ENCODE measurements around the gene ANKRD52. TPM values are rescaled to one million over a fixed set of nuclear protein-coding genes. Genes with fewer than 3 reads are reported as not detected.
"Not testable (repeated sequence)": the region's sequence is repeated elsewhere in the genome, so short reads cannot be mapped to it uniquely, and the experiment has no call there.

The ANKRD52 gene
- total RNA-seq (2014; rRNA removed; shearing (Covaris generic)): 9.1 and 9.5 TPM in 2 replicates

- DNase-seq (ENCODE audit: low read depth): peak; percentile 88
Measured at GRCh38 chr12:56258068-56258819, at the start of gene ANKRD52. ANKRD52 (minus strand) TSS chr12:56258384; CDS start chr12:56258269, 115 bp downstream.

- DNase-seq (ENCODE audit: low read depth): no peak
Measured at GRCh38 chr12:56307221-56307965, 49.2 kb upstream of the ANKRD52 start.

DNA sequence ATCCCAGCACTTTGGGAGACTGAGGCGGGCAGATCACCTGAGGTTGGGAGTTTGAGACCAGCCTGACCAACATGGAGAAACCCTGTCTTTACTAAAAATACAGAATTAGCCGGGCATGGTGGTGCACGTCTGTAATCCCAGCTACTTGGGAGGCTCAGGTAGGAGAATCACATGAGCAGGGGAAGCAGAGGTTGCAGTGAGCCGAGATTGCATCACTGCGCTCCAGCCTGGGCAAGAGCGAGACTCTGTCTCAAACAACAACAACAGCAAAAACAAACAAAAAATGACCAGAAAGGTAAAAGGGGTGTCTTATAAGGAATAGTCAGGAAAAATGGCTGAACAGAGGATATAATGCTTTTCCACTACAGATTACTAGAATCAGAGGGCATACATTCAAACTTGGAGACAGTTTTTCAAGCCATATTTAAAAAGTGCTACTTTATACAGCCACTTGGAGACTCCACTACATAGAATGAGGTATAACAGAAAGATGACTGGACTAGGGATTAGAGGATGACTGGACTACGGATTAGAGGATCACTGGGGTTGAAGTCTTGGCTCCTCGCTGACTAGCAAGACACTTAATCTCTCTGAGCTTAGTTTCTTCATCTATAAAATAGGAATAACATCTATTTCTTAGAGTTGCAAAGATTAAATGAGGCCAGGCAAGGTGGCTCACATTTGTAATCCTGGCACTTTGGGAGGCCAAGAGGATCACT lies 46.8 kb upstream of the ANKRD52 start:
- DNase-seq (ENCODE audit: low read depth): no peak

GRCh38 chr12:56304276-56304675 lies 46.1 kb upstream of the ANKRD52 start:
- no peak for DNase-seq (ENCODE audit: low read depth)

DNA sequence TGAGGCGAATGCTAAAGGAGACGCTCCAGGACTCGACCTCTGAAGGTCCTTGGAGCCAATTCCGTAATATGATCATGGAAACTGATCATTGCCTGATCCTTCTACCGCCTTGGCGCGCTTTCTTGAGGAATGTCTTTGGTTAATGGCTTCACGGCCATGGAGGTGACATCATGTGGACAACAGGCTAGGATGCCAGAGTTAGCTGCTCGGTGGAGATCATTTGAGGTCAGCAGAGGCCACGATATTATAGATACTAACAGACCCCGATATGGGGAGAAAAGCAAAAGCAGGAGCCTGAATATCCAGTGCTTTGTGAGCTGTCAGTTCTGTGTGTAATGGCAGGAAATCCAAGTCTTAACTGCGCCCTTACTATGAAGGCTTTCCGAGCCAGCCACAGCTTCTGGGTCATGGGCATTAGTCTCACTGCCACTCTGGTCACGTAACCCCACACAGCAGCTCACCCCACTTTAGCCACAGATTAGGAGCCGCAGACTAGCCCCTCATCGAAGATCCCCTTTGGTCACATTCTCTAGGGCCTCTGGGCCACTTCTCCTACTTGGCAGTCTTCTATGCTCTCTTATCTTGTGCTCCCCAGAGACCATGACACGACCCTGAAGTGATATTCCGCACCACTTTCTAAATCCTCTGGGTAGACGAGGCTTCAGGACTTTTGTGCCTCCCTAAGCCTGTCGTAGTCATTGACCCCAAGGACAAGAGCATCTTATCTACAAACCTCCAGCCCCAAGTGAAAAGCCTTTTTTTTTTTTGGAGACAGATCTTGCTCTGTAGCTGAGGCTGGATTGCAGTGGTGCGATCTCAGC lies 42.7 kb upstream of the ANKRD52 start:
- DNase-seq (ENCODE audit: low read depth): no peak

GRCh38 chr12:56299853-56300643 lies 41.9 kb upstream of the ANKRD52 start, which contains the start of gene CS:
CS (minus strand) TSS chr12:56300330; CDS start chr12:56300201, 129 bp downstream.
- peak; percentile 99 for DNase-seq (ENCODE audit: low read depth)

GRCh38 chr12:56299308-56299852 lies 41.2 kb upstream of the ANKRD52 start:
- no peak for DNase-seq (ENCODE audit: low read depth)

- DNase-seq (ENCODE audit: low read depth): no peak
Measured at GRCh38 chr12:56298828-56299227, 40.6 kb upstream of the ANKRD52 start.

DNA sequence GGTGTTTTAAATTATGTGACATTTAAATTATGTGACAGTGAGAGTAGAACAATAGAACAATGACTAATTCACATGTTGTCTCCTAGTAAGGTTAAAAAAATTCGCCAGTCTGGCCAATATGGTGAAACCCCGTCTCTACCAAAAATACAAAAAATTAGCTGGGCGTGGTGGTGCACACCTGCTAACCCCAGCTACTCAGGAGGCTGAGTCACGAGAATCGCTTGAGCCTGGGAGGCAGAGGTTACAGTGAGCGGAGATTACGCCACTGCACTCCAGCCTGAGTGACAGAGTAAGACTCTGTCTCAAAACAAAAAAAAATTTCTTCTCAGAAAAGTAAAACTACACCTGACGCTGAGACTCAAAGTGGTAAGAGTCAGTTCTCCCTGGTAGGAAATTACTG lies 39.2 kb upstream of the ANKRD52 start:
- no peak for DNase-seq (ENCODE audit: low read depth)

DNA sequence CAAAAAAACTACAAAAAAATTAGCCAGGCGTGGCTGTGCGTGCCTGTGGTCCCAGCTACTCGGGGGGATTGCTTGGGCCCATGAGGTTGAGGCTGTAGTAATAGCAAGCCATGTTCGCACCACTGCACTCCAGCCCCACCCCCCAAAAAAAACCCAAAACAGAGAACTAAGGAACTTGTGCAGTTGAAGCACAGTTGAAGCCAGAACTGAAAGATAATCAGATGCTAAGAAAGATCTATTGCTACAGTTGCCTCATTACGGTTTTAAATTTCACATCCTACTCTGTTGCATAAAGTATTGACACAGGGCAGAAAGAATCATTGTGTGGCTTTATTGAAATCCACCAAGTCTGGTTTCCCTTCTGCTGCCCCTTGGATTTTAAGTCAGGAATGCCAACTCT lies 38.1 kb upstream of the ANKRD52 start:
- DNase-seq (ENCODE audit: low read depth): no peak

DNA sequence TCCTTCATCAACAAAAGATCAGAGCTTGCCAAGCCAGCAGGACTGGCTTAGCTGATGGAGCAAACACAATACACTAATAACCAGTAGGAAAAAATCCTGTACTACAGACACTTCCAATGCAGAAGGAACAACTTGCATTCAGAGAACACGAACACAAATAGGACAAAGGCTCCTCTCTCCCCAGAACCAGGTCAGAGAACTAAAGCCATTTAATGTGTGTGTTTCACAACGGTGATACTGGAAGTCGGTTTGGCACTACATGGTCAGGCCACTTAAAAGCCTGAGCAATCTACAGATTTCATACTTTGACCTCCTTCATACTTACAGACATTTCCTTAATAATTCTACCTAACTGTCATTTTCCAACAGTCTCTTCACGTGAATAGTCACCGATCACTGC lies 35.6 kb upstream of the ANKRD52 start:
- DNase-seq (ENCODE audit: low read depth): no peak

DNA sequence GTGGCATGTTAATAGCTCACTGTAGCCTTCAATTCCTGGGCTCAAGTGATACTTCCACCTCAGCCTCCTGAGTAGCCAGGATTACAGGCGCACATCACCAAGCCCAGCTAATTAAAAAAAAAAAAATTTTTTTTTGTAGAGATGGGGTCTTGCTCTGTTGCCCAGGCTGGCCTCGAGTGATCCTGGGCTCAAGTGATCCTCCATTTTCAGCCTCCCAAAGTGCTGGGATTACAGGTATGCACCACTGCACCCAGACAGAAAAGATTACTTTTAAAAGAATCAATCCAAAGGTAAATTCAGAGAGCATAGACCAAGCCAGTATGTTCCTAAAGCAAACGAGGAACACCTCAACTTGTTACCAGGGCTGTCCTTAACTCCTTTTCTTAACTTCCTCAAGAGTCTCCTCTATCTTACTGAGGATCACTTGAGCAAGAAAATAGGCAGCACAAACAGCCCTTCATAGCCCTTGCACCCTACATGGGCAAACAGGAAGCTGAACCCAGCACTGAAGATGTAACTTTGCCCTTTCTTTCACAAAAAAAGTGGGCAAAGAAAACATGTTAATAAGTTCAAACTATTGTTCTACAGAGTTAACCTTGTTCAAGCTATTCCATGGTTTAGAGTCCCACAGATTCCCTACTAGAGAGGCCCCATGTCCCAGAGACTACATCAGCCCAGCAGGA lies 30.7 kb upstream of the ANKRD52 start:
- DNase-seq (ENCODE audit: low read depth): no peak

DNA sequence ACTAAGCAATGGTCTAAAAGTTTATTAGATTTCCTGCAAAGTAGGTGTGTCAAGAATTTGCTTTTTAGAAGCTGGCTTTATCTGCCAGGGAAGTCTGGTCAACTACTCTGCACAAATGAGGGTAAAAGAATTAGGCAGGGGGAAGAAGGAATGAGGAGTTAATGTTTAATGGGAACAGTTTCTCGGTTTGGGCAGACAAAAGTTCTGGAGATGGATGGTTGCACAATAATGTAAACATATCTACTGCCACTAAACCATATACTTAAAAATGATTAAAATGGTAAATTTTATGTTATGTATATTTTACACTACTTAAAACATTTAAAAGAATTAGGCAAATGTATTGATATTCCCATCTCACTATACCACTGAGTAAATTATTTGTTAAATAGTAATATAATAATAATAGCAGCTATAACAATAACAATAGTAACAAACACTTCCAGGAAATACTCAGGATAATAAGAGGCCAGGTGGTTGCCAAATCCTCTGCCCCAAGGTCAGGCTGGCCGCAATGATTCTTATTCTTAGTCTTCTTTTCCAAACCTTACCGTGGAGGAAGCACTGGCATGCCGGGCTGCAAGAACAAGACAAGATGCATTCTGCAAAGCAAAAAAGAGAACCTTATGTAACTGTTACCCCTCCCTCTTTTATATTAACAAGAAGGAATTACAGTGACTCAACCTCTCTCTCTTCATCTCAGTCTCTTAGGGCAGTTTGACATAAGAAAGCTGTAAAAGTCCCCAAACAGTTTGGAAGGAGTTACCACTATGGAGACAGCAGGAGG lies 28.1 kb upstream of the ANKRD52 start:
- DNase-seq (ENCODE audit: low read depth): no peak

DNA sequence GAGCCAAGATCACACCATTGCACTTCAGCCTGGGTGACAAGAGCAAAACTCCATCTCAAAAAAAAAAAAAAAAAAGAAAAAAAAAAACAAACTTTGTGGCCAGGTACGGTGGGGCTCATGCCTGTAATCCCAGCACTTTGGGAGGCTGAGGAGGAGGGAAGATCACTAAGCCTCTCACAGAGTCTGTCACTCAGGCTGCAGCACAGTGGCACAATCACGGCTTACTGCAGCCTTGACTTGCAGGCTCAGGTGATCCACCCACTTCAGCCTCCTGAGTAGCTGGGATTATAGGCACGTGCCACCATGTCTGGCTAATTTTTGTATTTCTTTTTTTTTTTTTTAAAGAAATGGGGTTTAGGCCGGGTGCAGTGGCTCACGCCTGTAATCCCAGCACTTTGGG lies 26.1 kb upstream of the ANKRD52 start:
- not testable (repeated sequence) for DNase-seq (ENCODE audit: low read depth)

- no peak for DNase-seq (ENCODE audit: low read depth)
Measured at GRCh38 chr12:56282579-56282978, 24.4 kb upstream of the ANKRD52 start.

DNA sequence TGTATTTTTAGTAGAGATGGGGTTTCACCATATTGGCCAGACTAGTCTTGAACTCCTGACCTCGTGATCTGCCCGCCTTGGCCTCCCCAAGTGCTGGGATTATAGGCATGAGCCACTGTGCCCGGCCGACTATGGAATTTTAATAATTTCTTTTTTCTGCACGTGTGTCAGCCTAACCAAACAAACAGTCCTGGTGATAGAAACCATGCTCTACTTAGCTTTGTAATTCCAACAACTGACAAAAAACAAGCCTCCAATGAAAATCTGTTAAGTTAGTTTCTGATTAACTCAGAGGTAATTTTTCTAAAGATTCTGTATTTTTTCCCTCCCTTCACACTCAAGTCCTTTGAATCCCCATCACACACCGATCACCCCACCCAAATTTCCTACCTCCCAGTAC lies 23.8 kb upstream of the ANKRD52 start:
- DNase-seq (ENCODE audit: low read depth): no peak

DNA sequence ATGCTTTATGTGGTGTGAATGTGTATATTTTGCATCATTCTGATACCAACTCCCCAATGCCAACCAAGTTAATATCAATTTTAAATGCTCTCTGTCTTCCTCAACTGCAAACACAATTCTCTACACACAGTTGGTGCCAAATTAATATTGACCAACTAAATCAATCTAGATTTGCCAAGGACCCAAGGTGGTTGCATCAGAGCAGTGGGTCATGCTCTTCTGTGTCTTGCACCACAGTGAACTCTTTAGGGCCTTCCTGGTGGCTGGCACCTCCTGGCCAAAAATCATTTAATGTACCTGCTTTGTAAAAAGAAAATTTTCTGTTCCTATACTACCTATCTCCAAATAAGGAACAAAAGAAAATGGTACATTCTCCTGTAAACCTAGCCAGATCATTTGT lies 22.7 kb upstream of the ANKRD52 start:
- no peak for DNase-seq (ENCODE audit: low read depth)

- DNase-seq (ENCODE audit: low read depth): no peak
Measured at GRCh38 chr12:56278905-56279304, 20.7 kb upstream of the ANKRD52 start.

DNA sequence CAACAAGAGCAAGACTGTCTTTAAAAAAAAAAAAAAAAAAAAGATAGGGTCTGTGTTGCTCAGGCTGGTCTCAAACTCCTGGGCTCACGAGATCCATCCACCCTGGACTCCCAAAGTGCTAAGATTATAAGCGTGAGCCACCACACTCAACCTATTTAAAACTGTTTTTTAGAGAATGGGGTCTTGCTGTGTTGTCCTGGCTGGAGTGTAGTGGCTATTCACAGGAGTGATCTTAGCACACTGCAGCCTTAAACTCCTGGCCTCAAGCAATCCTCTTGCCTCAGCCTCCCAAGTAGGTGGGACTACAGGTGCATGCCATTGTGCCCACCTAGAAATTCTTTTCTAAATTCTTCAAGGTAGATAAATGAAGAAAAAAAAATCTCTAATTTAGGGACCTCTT lies 16.1 kb upstream of the ANKRD52 start:
- DNase-seq (ENCODE audit: low read depth): no peak

All from Daoy (cell line).